Tibial nerve (tissue), 4 donors: Measurements from ENCODE around the gene TRMT44. TPM values are rescaled to one million over a fixed set of nuclear protein-coding genes. Genes with fewer than 3 reads are reported as not detected.

Experiments used
- DNase-seq, 2 donors: peaks; one replicate each; pipeline ENCODE4 v3.0.0-alpha.2; 2019; ENCODE audit warnings: low spot score in 2 of 2
- H3K27ac ChIP-seq, 4 donors: fragments of 200-600 bp; sonication (generic) in 3 of 4; one replicate each; pipeline ENCODE4 v1.5.1; 2017 to 2019; ENCODE audit warnings: mild to moderate bottlenecking in 1 of 4
- H3K27me3 ChIP-seq, 2 donors: fragments of 200-600 bp; sonication (generic) in 1 of 2; one replicate each; pipeline versions ENCODE4 v1.5.1 to v1.6.0; 2017 to 2019
- H3K36me3 ChIP-seq, 3 donors: fragments of 200-600 bp; sonication (generic); one replicate each; pipeline ENCODE4 v1.5.1; 2018 to 2019
- H3K4me1 ChIP-seq, 4 donors: fragments of 200-600 bp; sonication (generic) in 3 of 4; one replicate each; pipeline ENCODE4 v1.5.1; 2017 to 2019
- H3K4me3 ChIP-seq, 4 donors: fragments of 200-600 bp; sonication (generic) in 3 of 4; one replicate each; pipeline ENCODE4 v1.5.1; 2017 to 2019; ENCODE audit warnings: mild to moderate bottlenecking in 1 of 4, moderate library complexity in 1 of 4
- H3K9me3 ChIP-seq, 4 donors: fragments of 200-600 bp; sonication (generic) in 3 of 4; one replicate each; pipeline ENCODE4 v1.5.1; 2017 to 2019
- EP300 ChIP-seq, 2 donors: sonication (generic); formaldehyde crosslinking; IDR thresholded peaks; one replicate each; pipeline ENCODE4 v1.6.1; 2017; ENCODE audit warnings: antibody characterized with exemption in 2 of 2, mild to moderate bottlenecking in 1 of 2
- POLR2A ChIP-seq, 2 donors: fragments of 450-650 bp; IDR thresholded peaks; one replicate each; pipeline ENCODE4 v1.6.1; 2017; ENCODE audit warnings: antibody characterized with exemption in 2 of 2, mild to moderate bottlenecking in 2 of 2, moderate library complexity in 2 of 2
- WGBS, 2 donors: methylation state at CpG; one replicate each; pipeline ENCODE4 v1.1.5; 2018; 5-methylcytosine and 5-hydroxymethylcytosine counted together
- total RNA-seq, 4 donors: library from RNA; depleted of rRNA; stranded (reverse); fragments of >200 nt; gene quantifications; one replicate each; pipeline ENCODE4 v1.1.0, GENCODE V29; 2016
- TF ChIP-seq, protein P1 (sequence below), 5 experiments: fragments of 200-600 bp in 3 of 5; fragments of 450-650 bp in 2 of 5; sonication (generic) in 3 of 5; IDR thresholded peaks; one replicate each; pipeline ENCODE4 v1.5.1; 2016 to 2019; ENCODE audit warnings: antibody characterized with exemption in 5 of 5, mild to moderate bottlenecking in 3 of 5, moderate library complexity in 2 of 5

The TRMT44 gene, protein sequence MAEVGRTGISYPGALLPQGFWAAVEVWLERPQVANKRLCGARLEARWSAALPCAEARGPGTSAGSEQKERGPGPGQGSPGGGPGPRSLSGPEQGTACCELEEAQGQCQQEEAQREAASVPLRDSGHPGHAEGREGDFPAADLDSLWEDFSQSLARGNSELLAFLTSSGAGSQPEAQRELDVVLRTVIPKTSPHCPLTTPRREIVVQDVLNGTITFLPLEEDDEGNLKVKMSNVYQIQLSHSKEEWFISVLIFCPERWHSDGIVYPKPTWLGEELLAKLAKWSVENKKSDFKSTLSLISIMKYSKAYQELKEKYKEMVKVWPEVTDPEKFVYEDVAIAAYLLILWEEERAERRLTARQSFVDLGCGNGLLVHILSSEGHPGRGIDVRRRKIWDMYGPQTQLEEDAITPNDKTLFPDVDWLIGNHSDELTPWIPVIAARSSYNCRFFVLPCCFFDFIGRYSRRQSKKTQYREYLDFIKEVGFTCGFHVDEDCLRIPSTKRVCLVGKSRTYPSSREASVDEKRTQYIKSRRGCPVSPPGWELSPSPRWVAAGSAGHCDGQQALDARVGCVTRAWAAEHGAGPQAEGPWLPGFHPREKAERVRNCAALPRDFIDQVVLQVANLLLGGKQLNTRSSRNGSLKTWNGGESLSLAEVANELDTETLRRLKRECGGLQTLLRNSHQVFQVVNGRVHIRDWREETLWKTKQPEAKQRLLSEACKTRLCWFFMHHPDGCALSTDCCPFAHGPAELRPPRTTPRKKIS
- total RNA-seq: 10 to 100 TPM; 24.5 to 71.4 (median 52.9) TPM

DNA sequence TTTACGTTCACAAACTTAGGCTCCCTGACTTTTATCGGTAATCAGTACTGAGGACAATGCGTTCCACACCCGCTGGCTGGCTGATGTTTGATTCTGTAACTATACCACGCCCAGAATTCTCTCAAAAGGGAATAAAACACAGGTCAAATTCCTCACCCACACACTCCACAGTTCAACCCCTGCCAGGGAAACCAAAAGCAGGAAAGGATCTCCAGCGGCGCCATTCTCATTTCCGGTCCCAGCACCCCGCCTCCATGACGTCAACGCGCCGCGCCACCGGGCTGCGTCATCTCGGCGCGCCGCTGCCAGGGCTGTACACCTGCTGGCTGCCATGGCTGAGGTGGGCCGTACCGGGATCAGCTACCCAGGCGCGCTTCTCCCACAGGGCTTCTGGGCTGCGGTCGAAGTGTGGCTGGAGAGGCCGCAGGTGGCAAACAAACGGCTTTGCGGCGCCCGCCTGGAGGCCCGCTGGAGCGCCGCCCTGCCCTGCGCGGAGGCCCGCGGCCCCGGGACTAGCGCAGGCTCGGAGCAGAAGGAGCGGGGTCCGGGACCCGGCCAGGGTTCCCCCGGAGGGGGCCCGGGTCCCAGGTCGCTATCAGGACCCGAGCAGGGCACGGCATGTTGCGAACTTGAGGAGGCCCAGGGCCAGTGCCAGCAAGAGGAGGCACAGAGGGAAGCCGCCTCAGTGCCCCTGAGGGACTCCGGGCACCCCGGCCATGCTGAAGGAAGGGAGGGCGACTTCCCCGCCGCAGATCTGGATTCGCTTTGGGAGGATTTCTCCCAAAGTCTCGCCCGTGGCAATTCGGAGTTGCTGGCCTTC, at the start of gene TRMT44, which contains the start of gene ACOX3:
TRMT44 (plus strand) TSS at position 286 of the 820 bp plus-strand sequence; CDS start at position 332, 46 bp downstream.
ACOX3 (minus strand) TSS at position 232 of the 820 bp plus-strand sequence. CDS start 24,202 bp downstream, outside the sequence.
- H3K4me1 ChIP-seq: peaks cover 0 to 79% (median 26%) of the 10 kb centered on the region in 4 donors
- no peaks in the 10 kb centered on the region for H3K36me3 ChIP-seq
- DNase-seq: peak; percentile 92 to 97
- H3K9me3 ChIP-seq: no peaks in the 10 kb centered on the region
- H3K27me3 ChIP-seq: no peaks in the 10 kb centered on the region
- 0% methylated on average over 42 to 55 of the region's 60 CpGs for WGBS, 2 donors
- TF ChIP-seq, protein P1, sequence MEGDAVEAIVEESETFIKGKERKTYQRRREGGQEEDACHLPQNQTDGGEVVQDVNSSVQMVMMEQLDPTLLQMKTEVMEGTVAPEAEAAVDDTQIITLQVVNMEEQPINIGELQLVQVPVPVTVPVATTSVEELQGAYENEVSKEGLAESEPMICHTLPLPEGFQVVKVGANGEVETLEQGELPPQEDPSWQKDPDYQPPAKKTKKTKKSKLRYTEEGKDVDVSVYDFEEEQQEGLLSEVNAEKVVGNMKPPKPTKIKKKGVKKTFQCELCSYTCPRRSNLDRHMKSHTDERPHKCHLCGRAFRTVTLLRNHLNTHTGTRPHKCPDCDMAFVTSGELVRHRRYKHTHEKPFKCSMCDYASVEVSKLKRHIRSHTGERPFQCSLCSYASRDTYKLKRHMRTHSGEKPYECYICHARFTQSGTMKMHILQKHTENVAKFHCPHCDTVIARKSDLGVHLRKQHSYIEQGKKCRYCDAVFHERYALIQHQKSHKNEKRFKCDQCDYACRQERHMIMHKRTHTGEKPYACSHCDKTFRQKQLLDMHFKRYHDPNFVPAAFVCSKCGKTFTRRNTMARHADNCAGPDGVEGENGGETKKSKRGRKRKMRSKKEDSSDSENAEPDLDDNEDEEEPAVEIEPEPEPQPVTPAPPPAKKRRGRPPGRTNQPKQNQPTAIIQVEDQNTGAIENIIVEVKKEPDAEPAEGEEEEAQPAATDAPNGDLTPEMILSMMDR (IDR thresholded peaks at IDR 0.05): peak in 2 of 5 experiments; percentile 30 to 35
- TF ChIP-seq EP300 (IDR thresholded peaks at IDR 0.05) (peak in 1 of 2 donors; percentile 98), POLR2A (IDR thresholded peaks at IDR 0.05) (peak; percentile 28 to 65)
- peak within 1 kb of the TSS; percentile 78 to 98 (median 94) for H3K27ac ChIP-seq
- H3K4me3 ChIP-seq: peak within 1 kb of the TSS; percentile 70 to 99 (median 96)

DNA sequence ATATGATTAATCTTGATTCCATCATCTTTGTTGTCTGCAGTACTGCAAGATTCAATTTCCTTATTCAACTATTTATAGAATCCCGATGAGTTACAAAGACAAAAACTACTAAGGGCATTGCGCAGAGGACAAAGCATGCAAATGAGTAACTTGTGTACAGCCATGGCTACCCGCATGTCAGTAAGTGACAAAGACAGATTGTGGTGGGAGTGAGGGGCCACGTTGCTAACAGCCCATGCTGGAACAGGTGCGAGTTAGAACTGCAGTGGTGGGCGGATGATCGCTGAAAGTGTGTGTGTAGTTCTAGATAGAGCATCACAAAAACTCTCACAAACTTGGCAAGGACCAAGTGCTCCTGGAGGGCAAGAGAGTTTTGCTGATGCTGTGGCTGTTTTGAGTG, 49.5 kb upstream of the TRMT44 start:
- no peak overlapping the region for H3K27ac ChIP-seq
- DNase-seq: no peak
- no peaks in the 10 kb centered on the region for H3K27me3 ChIP-seq
- H3K4me1 ChIP-seq: peaks cover 0 to 39% (median 18%) of the 10 kb centered on the region in 4 donors
- no peaks in the 10 kb centered on the region for H3K9me3 ChIP-seq
- no peak overlapping the region for H3K4me3 ChIP-seq
- WGBS, 2 donors: 85 to 87% methylated on average over 7 of the region's 7 CpGs
- H3K36me3 ChIP-seq: peaks cover 0 to 65% (median 8%) of the 10 kb centered on the region in 3 donors
- TF ChIP-seq EP300 (IDR thresholded peaks at IDR 0.05) (no peak), POLR2A (IDR thresholded peaks at IDR 0.05) (no peak)
- TF ChIP-seq, protein P1 (IDR thresholded peaks at IDR 0.05): no peak

DNA sequence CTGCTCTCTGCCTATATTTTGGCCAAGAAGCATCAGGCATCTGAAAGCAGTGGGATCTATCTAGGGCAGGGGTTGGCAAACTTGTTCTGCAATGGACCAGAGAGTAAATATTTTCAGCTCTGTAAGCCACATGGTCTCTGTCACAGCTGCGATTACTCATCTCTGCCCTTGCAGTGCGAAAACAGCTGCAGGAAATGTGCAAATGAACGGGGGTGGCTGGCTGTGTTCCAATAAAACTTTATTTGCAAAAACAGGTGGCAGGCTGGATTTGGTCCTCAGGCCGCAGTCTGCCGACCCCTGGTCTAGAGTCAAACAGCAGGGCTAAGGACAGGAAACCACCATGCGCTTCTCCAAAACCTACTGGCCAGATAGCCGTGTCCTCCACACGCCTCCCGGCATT, 48.6 kb upstream of the TRMT44 start:
- WGBS, 2 donors: 63 to 67% methylated on average over 9 of the region's 9 CpGs
- H3K36me3 ChIP-seq: peaks cover 0 to 66% (median 8%) of the 10 kb centered on the region in 3 donors
- peak in 1 of 2 donors; percentile 45 for DNase-seq
- no peak overlapping the region for H3K4me3 ChIP-seq
- H3K4me1 ChIP-seq: peaks cover 0 to 39% (median 18%) of the 10 kb centered on the region in 4 donors
- H3K27ac ChIP-seq: peak overlapping the region in 2 of 4 donors; percentile 72 to 81
- no peaks in the 10 kb centered on the region for H3K27me3 ChIP-seq
- peak in 1 of 2 donors; percentile 45 for TF ChIP-seq EP300 (IDR thresholded peaks at IDR 0.05)
- TF ChIP-seq POLR2A (IDR thresholded peaks at IDR 0.05): no peak
- no peaks in the 10 kb centered on the region for H3K9me3 ChIP-seq

DNA sequence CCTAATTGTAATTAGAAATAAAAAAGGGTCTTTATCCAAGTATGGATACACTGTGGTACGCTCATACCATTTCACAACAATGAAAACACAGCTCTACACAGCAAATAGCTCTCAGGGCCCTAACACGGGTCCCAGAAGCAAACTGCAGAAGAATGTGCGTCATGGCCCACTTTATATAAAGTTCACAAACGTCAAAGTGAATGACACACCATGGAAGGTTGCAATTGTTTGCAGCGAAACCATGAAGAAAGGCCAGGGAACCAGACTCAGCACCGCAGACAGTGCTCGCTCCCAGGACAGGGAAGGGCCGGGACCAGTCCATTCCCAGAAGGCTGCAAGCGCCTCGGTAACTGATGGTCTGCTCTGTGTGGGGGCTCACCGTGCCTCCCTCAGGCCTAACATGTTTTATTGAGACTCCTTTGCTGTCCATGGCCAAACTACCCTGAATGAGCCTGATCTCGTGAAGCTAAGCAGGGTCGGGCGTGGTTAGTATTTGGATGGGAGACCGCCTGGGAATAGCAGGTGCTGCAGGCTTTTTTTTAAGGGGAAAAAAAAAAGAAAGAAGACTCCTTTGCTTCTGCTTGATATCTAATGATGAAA, 47.9 kb upstream of the TRMT44 start:
- Histone ChIP-seq H3K27me3 (no peaks in the 10 kb centered on the region), H3K36me3 (peaks cover 0 to 66% (median 8%) of the 10 kb centered on the region in 3 donors), H3K4me3 (no peak overlapping the region), H3K4me1 (peaks cover 0 to 39% (median 18%) of the 10 kb centered on the region in 4 donors), H3K27ac (peak overlapping the region in 3 of 4 donors; percentile 62 to 81 (median 72)), H3K9me3 (no peaks in the 10 kb centered on the region)
- no peak for TF ChIP-seq POLR2A (IDR thresholded peaks at IDR 0.05)
- 89 to 94% methylated on average over 15 of the region's 15 CpGs for WGBS, 2 donors
- no peak for DNase-seq

DNA sequence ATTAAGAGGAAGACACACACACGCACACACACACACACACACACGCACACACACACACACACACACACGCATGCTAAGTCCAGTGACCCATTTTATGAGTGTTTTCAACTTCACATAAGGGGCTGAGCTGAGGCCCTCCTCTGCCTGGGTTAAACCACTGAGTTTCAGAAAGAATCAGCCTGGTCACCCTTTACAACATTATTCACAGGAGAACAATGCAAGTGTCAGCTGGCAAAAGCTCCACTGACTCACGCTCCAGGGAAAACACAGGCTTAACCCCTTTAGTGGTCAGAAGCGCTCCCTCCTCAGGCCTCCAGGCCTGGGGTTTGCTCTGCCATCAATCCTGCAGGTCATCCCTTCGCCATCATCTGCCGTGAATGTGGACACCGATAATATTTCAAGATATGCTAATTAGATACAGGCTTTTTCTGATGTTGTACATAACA, 47.0 kb upstream of the TRMT44 start:
- Histone ChIP-seq H3K9me3 (no peaks in the 10 kb centered on the region), H3K27me3 (no peaks in the 10 kb centered on the region), H3K4me1 (peaks cover 0 to 39% (median 18%) of the 10 kb centered on the region in 4 donors), H3K36me3 (peaks cover 0 to 65% (median under 1%) of the 10 kb centered on the region in 3 donors), H3K4me3 (peak overlapping the region in 1 of 4 donors; percentile 2), H3K27ac (peak overlapping the region; percentile 39 to 81 (median 70))
- DNase-seq: peak; percentile 42 to 67
- WGBS, 2 donors: 19 to 24% methylated on average over 8 of the region's 8 CpGs
- TF ChIP-seq EP300 (IDR thresholded peaks at IDR 0.05): peak in 1 of 2 donors; percentile 47
- TF ChIP-seq POLR2A (IDR thresholded peaks at IDR 0.05): no peak
- TF ChIP-seq, protein P1 (IDR thresholded peaks at IDR 0.05): no peak
